Activated CD4-positive, alpha-beta memory T cell treated with anti-CD3 and anti-CD28 coated beads for 36 hours (primary cell): ENCODE results near the gene TP63. TPM values are rescaled to one million over a fixed set of nuclear protein-coding genes. Genes with fewer than 3 reads are reported as not detected.

Source experiments
- CTCF ChIA-PET: fragments of 350-600 bp; sonication (Branson Sonifier 250); formaldehyde crosslinking; loops from one replicate; lab custom pipeline; 2021; ENCODE audit warnings: antibody characterized with exemption, inconsistent platforms; lab: Charles Lee
- POLR2A ChIA-PET: fragments of 350-600 bp; sonication (Branson Sonifier 250); formaldehyde crosslinking; loops from one replicate; lab custom pipeline; 2021; ENCODE audit warnings: antibody characterized with exemption; lab: Charles Lee
- DNase-seq: peaks from one replicate; pipeline ENCODE4 v3.0.0-alpha.2; 2020
- H3K27ac Mint-ChIP-seq: one replicate; pipeline ENCODE4 v1.8.0; 2021; ENCODE audit warnings: mixed read lengths
- H3K27me3 Mint-ChIP-seq: one replicate; pipeline ENCODE4 v1.8.0; 2021; ENCODE audit warnings: mixed read lengths
- H3K36me3 Mint-ChIP-seq: one replicate; pipeline ENCODE4 v1.8.0; 2021; ENCODE audit warnings: mixed read lengths
- H3K4me1 Mint-ChIP-seq: one replicate; pipeline ENCODE4 v1.8.0; 2021; ENCODE audit warnings: low read depth, mixed read lengths
- H3K4me3 Mint-ChIP-seq: one replicate; pipeline ENCODE4 v1.8.0; 2021; ENCODE audit warnings: mild to moderate bottlenecking, mixed read lengths
- H3K9me3 Mint-ChIP-seq: one replicate; pipeline ENCODE4 v1.8.0; 2021; ENCODE audit warnings: mixed read lengths
- intact Hi-C: fragments of 100-400 bp; cut with micrococcal nuclease; formaldehyde crosslinking; loops from one replicate; pipeline ENCODE4 v1.15.1; 2023
- microRNA-seq: library from miRNA; unstranded; fragments of <30 nt; microRNA quantifications from one replicate; pipeline ENCODE4 v1.2.0, GENCODE V29; 2022; ENCODE audit warnings: borderline number of aligned reads, borderline microRNAs expressed, borderline replicate concordance
- total RNA-seq, 2 experiments: library from RNA; stranded (reverse); gene quantifications; one replicate each; pipeline ENCODE4 v1.2.3, GENCODE V29; 2021

Gene TP63
- total RNA-seq, 2 experiments from 2014 or later: 0.52 to 0.94 TPM

- Mint-ChIP-seq H3K4me1 (peaks cover 2% of the 10 kb centered on the region), H3K4me3 (no peak overlapping the region), H3K27me3 (peaks cover 3% of the 10 kb centered on the region), H3K27ac (no peak overlapping the region), H3K36me3 (no peaks in the 10 kb centered on the region), H3K9me3 (no peaks in the 10 kb centered on the region)
- ChIA-PET POLR2A (no interaction called here), CTCF (no interaction called here)
- DNase-seq: peak; percentile 31
- intact Hi-C loops: loop anchor here (10.0 kb wide), 1 partner anchor 317 kb away; no protein-coding TSS in a partner anchor
These were observed 310.5 kb downstream of the TP63 start for GRCh38 chr3:189941679-189942078.

GRCh38 chr3:189942948-189943347, 311.8 kb downstream of the TP63 start:
- ChIA-PET CTCF (no interaction called here), POLR2A (no interaction called here)
- intact Hi-C loops: loop anchor here (10.0 kb wide), 1 partner anchor 318 kb away; no protein-coding TSS in a partner anchor

GRCh38 chr3:189944285-189945145, 313.3 kb downstream of the TP63 start:
- intact Hi-C loops: loop anchor here (5.0 to 10.0 kb wide), 3 partner anchors 320 to 777 kb away; no protein-coding TSS in a partner anchor
- H3K9me3 Mint-ChIP-seq: no peaks in the 10 kb centered on the region
- no peak overlapping the region for H3K27ac Mint-ChIP-seq
- ChIA-PET POLR2A (no interaction called here), CTCF (interaction anchor here (8.0 kb wide), 1 partner anchor 672 kb away, joined by 100 read pairs; no protein-coding TSS in a partner anchor)
- H3K27me3 Mint-ChIP-seq: peaks cover 3% of the 10 kb centered on the region
- H3K4me3 Mint-ChIP-seq: no peak overlapping the region
- no peaks in the 10 kb centered on the region for H3K36me3 Mint-ChIP-seq
- H3K4me1 Mint-ChIP-seq: peaks cover 5% of the 10 kb centered on the region
- DNase-seq: no peak

More at GRCh38 chr3:189942948-189943347, 311.8 kb downstream of the TP63 start:
- Mint-ChIP-seq H3K4me3 (no peak overlapping the region), H3K4me1 (peaks cover 2% of the 10 kb centered on the region), H3K27ac (no peak overlapping the region), H3K36me3 (no peaks in the 10 kb centered on the region), H3K27me3 (peaks cover 3% of the 10 kb centered on the region), H3K9me3 (no peaks in the 10 kb centered on the region)
- DNase-seq: no peak

- CTCF ChIA-PET: interaction anchor here (2.7 to 8.0 kb wide), 2 partner anchors 13 to 674 kb away, joined by 34 to 100 read pairs; no protein-coding TSS in a partner anchor
- H3K36me3 Mint-ChIP-seq: no peaks in the 10 kb centered on the region
- intact Hi-C loops: loop anchor here (5.0 to 10.0 kb wide), 3 partner anchors 321 to 779 kb away; no protein-coding TSS in a partner anchor
- POLR2A ChIA-PET: no interaction called here
- no peak overlapping the region for H3K27ac Mint-ChIP-seq
- no peak for DNase-seq
- H3K4me1 Mint-ChIP-seq: peaks cover 5% of the 10 kb centered on the region
- peaks cover 3% of the 10 kb centered on the region for H3K27me3 Mint-ChIP-seq
- H3K9me3 Mint-ChIP-seq: no peaks in the 10 kb centered on the region
- no peak overlapping the region for H3K4me3 Mint-ChIP-seq
These were observed 314.9 kb downstream of the TP63 start for GRCh38 chr3:189945935-189946709.

Small RNAs within 50 kb of the gene (microRNA-seq; reads per million reads assigned to microRNA genes)
- gene MIR944: 1.2 reads per million
